Common myeloid progenitor, CD34-positive (primary cell): Measurements from ENCODE around the gene RPP25.

Experiments used
- CTCF ChIA-PET: fragments of 350-600 bp; sonication (Branson Sonifier 250); formaldehyde crosslinking; loops from one replicate; lab custom pipeline; 2021; ENCODE audit warnings: antibody characterized with exemption; lab: Charles Lee
- POLR2A ChIA-PET: fragments of 350-600 bp; sonication (Branson Sonifier 250); formaldehyde crosslinking; loops from one replicate; lab custom pipeline; 2021; ENCODE audit warnings: antibody characterized with exemption; lab: Charles Lee
- DNase-seq, 3 donors: peaks; one replicate each; pipeline versions ENCODE4 v3.0.0 to v3.0.0-alpha.2; 2013
- H3K27ac ChIP-seq, 2 experiments: 1 replicate in 1 of 2; 2 replicates in 1 of 2; pipeline ENCODE4 v1.7.0; 2013; ENCODE audit warnings: inconsistent platforms in 2 of 2, low read length in 2 of 2, mild to moderate bottlenecking in 2 of 2, low read depth in 1 of 2, moderate library complexity in 1 of 2; ENCODE audit not compliant: severe bottlenecking in 2 of 2, insufficient read depth in 1 of 2, poor library complexity in 1 of 2
- H3K27me3 ChIP-seq, 5 experiments: replicated peaks in 2 of 5; 1 replicate in 3 of 5; 2 replicates in 2 of 5; pipeline versions ENCODE4 v1.6.1 to v1.7.0; 2013; ENCODE audit warnings: low read length in 4 of 5, mild to moderate bottlenecking in 2 of 5, moderate library complexity in 2 of 5, inconsistent platforms in 1 of 5; ENCODE audit not compliant: insufficient read depth in 5 of 5, control insufficient read depth in 4 of 5
- H3K36me3 ChIP-seq, 4 experiments: 1 replicate in 2 of 4; 2 replicates in 2 of 4; pipeline versions ENCODE4 v1.6.1 to v1.7.0; 2013; ENCODE audit warnings: low read length in 3 of 4, control low read depth in 1 of 4, mild to moderate bottlenecking in 1 of 4; ENCODE audit not compliant: control insufficient read depth in 4 of 4, insufficient read depth in 4 of 4
- H3K4me1 ChIP-seq, 4 experiments: 1 replicate in 3 of 4; 2 replicates in 1 of 4; pipeline versions ENCODE4 v1.6.1 to v1.7.1; 2013; ENCODE audit warnings: low read length in 3 of 4, mild to moderate bottlenecking in 3 of 4, control low read depth in 1 of 4, inconsistent platforms in 1 of 4, moderate library complexity in 1 of 4; ENCODE audit not compliant: control insufficient read depth in 4 of 4, insufficient read depth in 4 of 4; ENCODE audit errors: control extremely low read depth in 1 of 4
- H3K4me3 ChIP-seq, 7 experiments: 1 replicate in 4 of 7; 2 replicates in 3 of 7; pipeline versions ENCODE4 v1.5.1 to v1.7.0; 2013; ENCODE audit warnings: mild to moderate bottlenecking in 7 of 7, low read length in 6 of 7, moderate library complexity in 6 of 7, inconsistent platforms in 2 of 7, low read depth in 2 of 7, control low read depth in 1 of 7; ENCODE audit not compliant: insufficient read depth in 4 of 7, control insufficient read depth in 1 of 7; ENCODE audit errors: extremely low read depth in 1 of 7
- H3K9me3 ChIP-seq, 5 experiments: 1 replicate in 4 of 5; 2 replicates in 1 of 5; pipeline versions ENCODE4 v1.6.1 to v1.7.1; 2013; ENCODE audit warnings: low read length in 4 of 5, mild to moderate bottlenecking in 2 of 5, inconsistent platforms in 1 of 5, low read depth in 1 of 5, moderate library complexity in 1 of 5; ENCODE audit not compliant: control insufficient read depth in 4 of 5, insufficient read depth in 2 of 5; ENCODE audit errors: control extremely low read depth in 1 of 5
- WGBS: methylation state at CpG from one replicate; pipeline ENCODE4 v1.1.5; 2013; ENCODE audit not compliant: insufficient coverage; 5-methylcytosine and 5-hydroxymethylcytosine counted together

The RPP25 gene

GRCh38 chr15:74908635-74909034 is 47.9 kb downstream of the RPP25 start:
- ChIA-PET POLR2A (no interaction called here), CTCF (interaction anchor here (1.4 to 2.7 kb wide), 4 partner anchors 9 to 50 kb away, joined by 3 to 8 read pairs (median 6); no protein-coding TSS in a partner anchor)
- Histone ChIP-seq H3K36me3 (peaks cover 6 to 35% (median 23%) of the 10 kb centered on the region in 4 experiments), H3K9me3 (no peaks in the 10 kb centered on the region), H3K4me1 (peaks cover 7 to 32% (median 22%) of the 10 kb centered on the region in 4 experiments), H3K27ac (no peak overlapping the region), H3K4me3 (no peak overlapping the region), H3K27me3 (no peaks in the 10 kb centered on the region)
- 98% methylated on average over 4 of the region's 4 CpGs for WGBS
- DNase-seq, result no peak

GRCh38 chr15:74907163-74907870 is 49.3 kb downstream of the RPP25 start:
- peaks cover 10 to 43% (median 33%) of the 10 kb centered on the region in 4 experiments for H3K4me1 ChIP-seq
- peak overlapping the region; percentile 72 to 88 for H3K27ac ChIP-seq
- DNase-seq, result peak in 1 of 3 donors; percentile 43
- H3K27me3 ChIP-seq, result no peaks in the 10 kb centered on the region
- ChIA-PET CTCF (interaction anchor here (0.9 to 11.3 kb wide), 7 partner anchors 10 to 78 kb away, joined by 3 to 130 read pairs (median 8); partner anchors contain the start of gene ULK3), POLR2A (interaction anchor here (0.6 to 2.0 kb wide), 4 partner anchors 18 to 138 kb away, joined by 3 to 12 read pairs (median 7); partner anchors contain the start of gene ULK3)
- peaks cover 6 to 35% (median 23%) of the 10 kb centered on the region in 4 experiments for H3K36me3 ChIP-seq
- H3K4me3 ChIP-seq, result peak overlapping the region; percentile 83 to 92 (median 89)
- no peaks in the 10 kb centered on the region for H3K9me3 ChIP-seq
- WGBS, result 14% methylated on average over 4 of the region's 8 CpGs

GRCh38 chr15:74906450-74907162 is 50.0 kb downstream of the RPP25 start, which contains the start of gene FAM219B:
Gene FAM219B (minus strand): TSS chr15:74906851. CDS start chr15:74906800, 51 bp downstream.
- ChIA-PET CTCF (interaction anchor here (0.9 to 11.3 kb wide), 8 partner anchors 10 to 81 kb away, joined by 3 to 130 read pairs (median 6); partner anchors contain the start of gene ULK3), POLR2A (interaction anchor here (0.6 to 2.0 kb wide), 4 partner anchors 17 to 137 kb away, joined by 3 to 8 read pairs (median 6); partner anchors contain the start of gene ULK3)
- Histone ChIP-seq H3K27me3 (no peaks in the 10 kb centered on the region), H3K9me3 (no peaks in the 10 kb centered on the region), H3K4me3 (peak within 1 kb of the TSS; percentile 83 to 92 (median 89)), H3K4me1 (peaks cover 16 to 50% (median 40%) of the 10 kb centered on the region in 4 experiments), H3K27ac (peak within 1 kb of the TSS; percentile 72 to 88), H3K36me3 (peaks cover 3 to 36% (median 23%) of the 10 kb centered on the region in 4 experiments)
- under 1% methylated on average over 70 of the region's 74 CpGs for WGBS
- peak; percentile 65 to 83 (median 83) for DNase-seq

DNA sequence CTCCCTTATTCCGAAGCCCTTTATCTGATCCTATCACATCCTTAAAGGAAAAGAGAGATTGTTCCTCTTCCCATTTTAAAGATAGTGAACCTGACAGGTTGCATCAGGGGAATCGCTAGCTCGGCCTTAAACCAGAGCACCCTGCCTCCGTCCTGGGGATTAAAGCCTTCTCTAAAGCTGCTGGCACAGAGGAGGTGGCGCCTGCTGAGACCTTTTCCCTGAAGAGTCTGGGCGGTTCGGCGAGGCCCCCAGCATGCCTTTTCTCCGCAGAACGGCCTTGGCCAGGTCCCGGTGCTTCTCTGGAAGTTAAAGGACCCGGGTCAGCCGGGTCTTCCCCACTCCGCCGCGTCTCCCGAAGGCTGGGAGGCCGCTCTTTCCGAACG is 50.5 kb downstream of the RPP25 start:
- Histone ChIP-seq H3K36me3 (peaks cover 3 to 36% (median 24%) of the 10 kb centered on the region in 4 experiments), H3K4me3 (peak overlapping the region; percentile 83 to 92 (median 89)), H3K9me3 (no peaks in the 10 kb centered on the region), H3K27ac (peak overlapping the region; percentile 72 to 88), H3K27me3 (no peaks in the 10 kb centered on the region), H3K4me1 (peaks cover 16 to 54% (median 45%) of the 10 kb centered on the region in 4 experiments)
- peak in 1 of 3 donors; percentile 17 for DNase-seq
- CTCF ChIA-PET, result interaction anchor here (0.9 to 11.3 kb wide), 8 partner anchors 9 to 82 kb away, joined by 3 to 130 read pairs (median 6); partner anchors contain the start of gene ULK3
- POLR2A ChIA-PET, result interaction anchor here (1.2 to 2.0 kb wide), 3 partner anchors 17 to 63 kb away, joined by 3 to 8 read pairs (median 7); partner anchors contain the start of gene ULK3
- WGBS, result under 1% methylated on average over 15 of the region's 20 CpGs
